ENCODE measurements around the gene GFOD2. TPM values are rescaled to one million over a fixed set of nuclear protein-coding genes. Genes with fewer than 3 reads are reported as not detected.

Gene GFOD2
- total and polyA plus RNA-seq, 2 donors (not counting 3 experiments of a cell fraction or from before 2014, with no cell fraction given), result 38.1 to 47.5 TPM

- no peak overlapping the region for H2AFZ ChIP-seq (ENCODE audit: low read depth, low read length)
- H3K79me2 ChIP-seq (ENCODE audit: control insufficient read depth, insufficient read depth, low read length), result peaks cover 79% of the 10 kb centered on the region
- no TSS peak for BruUV-seq (replicated peaks)
- H3K4me2 ChIP-seq (ENCODE audit: insufficient read depth, low read length), result no peak overlapping the region
- H3K9me3 ChIP-seq (replicated peaks; ENCODE audit: control insufficient read depth, insufficient read depth, low read length), result no peaks in the 10 kb centered on the region
- intact Hi-C loops (cut with micrococcal nuclease), result no loop called here
- DNase-seq (ENCODE audit: low read depth, low spot score) (no peak), FAIRE-seq (no peak)
- no peaks in the 10 kb centered on the region for H3K9me1 ChIP-seq (replicated peaks; ENCODE audit: control insufficient read depth, extremely low read depth, insufficient read depth, low read length)
- dilution Hi-C loops (cut with MboI; ENCODE audit: extremely low pct_ligation_motif_present, low sequenced_read_pairs), result no loop called here
- H3K4me1 ChIP-seq (ENCODE audit: control insufficient read depth, extremely low read depth, insufficient read depth, low read length), result no peaks in the 10 kb centered on the region
- H4K20me1 ChIP-seq (replicated peaks; ENCODE audit: control insufficient read depth, extremely low read depth, insufficient read depth, low read length), result peaks cover 7% of the 10 kb centered on the region
- no peak overlapping the region for H3K27ac ChIP-seq (ENCODE audit: insufficient read depth, low read depth, low read length)
- POLR2A ChIA-PET, result no interaction called here
- H3K27me3 ChIP-seq (ENCODE audit: control insufficient read depth in 2 of 2, insufficient read depth in 2 of 2, low read length in 2 of 2), result no peaks in the 10 kb centered on the region
- no peak overlapping the region for H3K4me3 ChIP-seq (replicated peaks in 1 of 3; ENCODE audit: insufficient read depth in 1 of 3, low read depth in 1 of 3, low read length in 3 of 3)
- no peaks in the 10 kb centered on the region for H3K36me3 ChIP-seq (ENCODE audit: control insufficient read depth in 2 of 2, extremely low read depth in 1 of 2, insufficient read depth in 2 of 2, low read length in 2 of 2)
- CTCF ChIA-PET, result no interaction called here
- H3K9ac ChIP-seq (replicated peaks; ENCODE audit: extremely low read depth, insufficient read depth, low read length), result no peak overlapping the region
- no peak for TF ChIP-seq FOS (IDR thresholded peaks at IDR 0.05; ENCODE audit: borderline replicate concordance, insufficient read depth, low read length)
- no peak for TF ChIP-seq MYC (IDR thresholded peaks at IDR 0.05; ENCODE audit: low read depth, low read length)
- no peak for TF ChIP-seq GATA2 (IDR thresholded peaks at IDR 0.05; ENCODE audit: insufficient read depth, insufficient read length, low read depth, low read length)
- no peak for TF ChIP-seq POLR2A (IDR thresholded peaks at IDR 0.05; ENCODE audit: low read depth, low read length)
- TF ChIP-seq CTCF (IDR thresholded peaks at IDR 0.05; ENCODE audit: extremely low read depth in 1 of 2, insufficient read depth in 1 of 2, low read depth in 1 of 2, low read length in 2 of 2), result no peak
- no peak for TF ChIP-seq EZH2 (IDR thresholded peaks at IDR 0.05; ENCODE audit: borderline replicate concordance, low read depth, low read length, severe bottlenecking)
- no peak for TF ChIP-seq JUN (IDR thresholded peaks at IDR 0.05; ENCODE audit: borderline replicate concordance, insufficient read depth, insufficient read length, low read depth)
- TF ChIP-seq POLR2AphosphoS5 (IDR thresholded peaks at IDR 0.05; ENCODE audit: insufficient read depth, low read depth, low read length), result no peak
Measured at GRCh38 chr16:67708368-67708771, 10.7 kb downstream of the GFOD2 start.
